HG02678 (cell line): ENCODE data around the gene KCNA5.

ENCODE experiments used
- ATAC-seq: cut with Tn5 transposase; IDR thresholded peaks from one replicate; pipeline ENCODE4 v1.9.1; 2021; ENCODE audit warnings: mild to moderate bottlenecking, moderate library complexity; ENCODE audit not compliant: unreplicated experiment

Gene KCNA5

GRCh38 chr12:5063149-5063548 is 19.5 kb downstream of the KCNA5 start:
- no peak for ATAC-seq

GRCh38 chr12:5064913-5065490 is 21.3 kb downstream of the KCNA5 start:
- ATAC-seq = no peak

- ATAC-seq = no peak
Observed at GRCh38 chr12:5066251-5066650, 22.6 kb downstream of the KCNA5 start.

GRCh38 chr12:5068126-5068525 is 24.4 kb downstream of the KCNA5 start:
- ATAC-seq = no peak

- ATAC-seq = no peak
Observed at GRCh38 chr12:5068619-5069018, 24.9 kb downstream of the KCNA5 start.

- no peak for ATAC-seq
Observed at GRCh38 chr12:5070090-5070489, 26.4 kb downstream of the KCNA5 start.

GRCh38 chr12:5071496-5071895 is 27.8 kb downstream of the KCNA5 start:
- ATAC-seq = no peak

- no peak for ATAC-seq
Observed at GRCh38 chr12:5072311-5072710, 28.6 kb downstream of the KCNA5 start.

- ATAC-seq = no peak
Observed at GRCh38 chr12:5073054-5073453, 29.4 kb downstream of the KCNA5 start.

- no peak for ATAC-seq
Observed at GRCh38 chr12:5073853-5074252, 30.2 kb downstream of the KCNA5 start.

- ATAC-seq = no peak
Observed at GRCh38 chr12:5076761-5077160, 33.1 kb downstream of the KCNA5 start.

GRCh38 chr12:5078423-5078822 is 34.7 kb downstream of the KCNA5 start:
- ATAC-seq = no peak

GRCh38 chr12:5081016-5081415 is 37.3 kb downstream of the KCNA5 start:
- no peak for ATAC-seq

- no peak for ATAC-seq
Observed at GRCh38 chr12:5083955-5084849, 40.5 kb downstream of the KCNA5 start.

GRCh38 chr12:5085896-5086295 is 42.2 kb downstream of the KCNA5 start:
- ATAC-seq = no peak

GRCh38 chr12:5087831-5088554 is 44.3 kb downstream of the KCNA5 start:
- ATAC-seq = no peak

GRCh38 chr12:5088586-5089264 is 45.0 kb downstream of the KCNA5 start:
- ATAC-seq = no peak

- no peak for ATAC-seq
Observed at GRCh38 chr12:5094551-5094950, 50.9 kb downstream of the KCNA5 start.

GRCh38 chr12:5094986-5095385 is 51.3 kb downstream of the KCNA5 start:
- ATAC-seq = no peak
